Right renal cortex interstitium (tissue), 3 donors: ENCODE data around the gene MYO16. TPM values are rescaled to one million over a fixed set of nuclear protein-coding genes. Genes with fewer than 3 reads are reported as not detected.

Experiments used
- DNase-seq, 3 donors: peaks; one replicate each; pipeline ENCODE4 v3.0.0-alpha.2; 2013; ENCODE audit warnings: low read depth in 3 of 3, low spot score in 2 of 3
- polyA plus RNA-seq, 3 donors: library from polyadenylated mRNA; unstranded; fragments of 120-200 nt; gene quantifications; one replicate each; pipeline ENCODE4 v1.2.1, GENCODE V29; 2013; ENCODE audit not compliant: insufficient read length in 3 of 3

Gene MYO16
- polyA plus RNA-seq, 3 donors, result 0.42 to 0.60 (median 0.45) TPM

DNA sequence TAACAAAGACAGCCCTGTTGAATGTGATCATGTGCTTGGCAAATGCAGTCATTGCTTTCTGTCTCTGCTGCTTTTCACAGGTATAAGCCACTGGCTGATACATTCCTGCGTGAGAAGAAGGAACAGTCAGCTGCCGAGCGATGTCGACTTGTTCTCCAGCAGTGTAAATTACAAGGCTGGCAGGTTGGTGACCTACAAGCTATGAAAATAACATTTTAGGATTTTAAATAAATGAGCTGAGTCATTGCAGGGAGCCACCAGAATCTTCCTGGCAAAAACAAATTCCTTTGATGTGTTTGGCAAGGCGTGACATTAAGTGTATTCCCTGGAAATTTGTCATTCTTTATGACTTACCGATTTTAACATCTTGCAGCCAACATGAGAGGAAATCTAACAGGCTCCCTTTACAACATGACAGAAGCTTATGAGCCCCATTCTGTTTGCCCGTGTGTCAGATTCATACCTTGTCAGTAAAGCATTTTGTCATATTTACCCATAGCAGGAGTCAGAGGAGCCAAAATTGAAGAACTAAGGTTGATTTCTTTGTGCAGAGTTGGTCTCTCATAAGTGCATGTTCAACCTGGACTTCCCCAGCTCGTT is 471.4 kb downstream of the MYO16 start:
- no peak for DNase-seq

DNA sequence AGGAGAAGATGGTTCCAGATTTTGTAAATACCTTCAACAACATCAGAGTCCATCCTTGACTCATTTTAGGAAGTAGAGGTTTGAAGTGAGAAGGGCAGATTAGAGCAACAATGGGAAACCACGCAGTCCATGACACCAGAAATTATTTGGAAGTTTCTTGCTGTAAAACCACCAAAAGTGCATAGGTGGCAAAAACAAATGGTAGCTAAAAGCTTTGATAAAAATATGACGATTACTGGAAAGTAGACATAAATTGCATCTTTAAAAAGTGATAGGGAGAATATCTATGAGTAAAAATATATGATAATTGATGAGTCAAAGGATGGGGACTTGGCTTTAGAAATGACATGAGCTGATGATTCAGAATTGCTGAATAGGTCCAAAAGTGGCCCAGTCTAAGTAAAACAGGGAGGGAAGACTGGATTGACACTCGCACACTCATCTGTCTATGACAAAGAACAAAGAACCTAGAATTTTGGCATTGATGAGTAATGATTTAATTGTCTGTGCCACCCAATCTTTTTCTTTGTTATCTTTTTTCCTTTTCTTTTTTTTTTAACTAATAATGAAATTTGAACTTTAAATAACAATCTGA is 472.2 kb downstream of the MYO16 start:
- no peak for DNase-seq

DNA sequence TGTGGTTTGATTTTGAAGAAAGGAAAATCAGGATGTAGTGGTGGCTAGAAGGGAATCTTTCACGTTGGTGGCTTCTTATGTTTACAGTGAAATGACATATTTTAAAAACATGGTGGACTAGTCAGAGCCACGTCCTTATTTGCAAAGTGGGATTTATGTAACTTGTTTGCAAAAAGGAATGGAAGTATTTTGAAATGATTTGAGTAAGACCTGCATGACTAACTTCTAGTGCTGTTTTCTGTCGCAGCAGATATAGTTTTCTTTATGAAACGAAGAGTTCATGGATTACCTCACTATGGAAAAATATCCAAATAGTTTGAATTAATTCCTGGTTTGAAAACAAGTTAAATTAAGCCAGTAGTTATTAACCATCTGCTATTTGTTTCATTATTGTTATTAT is 476.5 kb downstream of the MYO16 start:
- DNase-seq, result no peak

DNA sequence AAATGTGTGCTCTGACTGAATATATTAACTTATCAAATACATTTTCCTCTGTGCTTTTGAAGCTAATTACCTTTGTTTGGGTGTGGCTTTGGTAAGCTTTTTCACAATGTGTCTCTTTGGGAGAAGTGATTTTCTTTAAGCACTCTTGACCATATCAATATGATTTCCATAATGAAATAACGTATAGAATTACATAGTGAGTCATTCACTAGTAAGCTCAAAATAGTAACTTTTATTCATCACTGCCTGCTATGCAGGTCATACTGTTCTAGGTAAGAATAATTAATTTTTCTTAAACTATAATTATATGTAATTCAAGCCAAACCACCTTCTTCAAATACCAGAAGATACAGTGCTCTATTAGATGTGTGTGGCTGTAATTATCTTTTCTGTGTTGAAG is 480.7 kb downstream of the MYO16 start:
- DNase-seq, result no peak

DNA sequence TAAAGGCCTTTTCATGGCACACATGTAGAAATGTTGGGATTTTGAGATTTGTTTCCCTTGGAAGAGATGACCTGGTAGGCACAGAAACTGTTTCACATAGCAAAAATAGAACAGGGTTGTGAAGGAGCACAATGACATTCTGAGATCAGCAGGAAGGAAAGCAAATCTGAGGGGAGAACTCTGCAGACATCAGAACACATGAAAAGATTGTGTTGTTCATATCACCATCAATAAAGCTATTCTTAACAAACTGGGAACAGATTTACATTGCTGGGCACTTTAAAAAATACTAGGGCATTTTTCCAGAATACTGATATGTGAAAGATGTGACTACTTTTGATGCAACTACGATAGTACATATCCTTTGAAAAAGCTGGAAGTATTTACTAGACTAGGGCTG is 481.7 kb downstream of the MYO16 start:
- no peak for DNase-seq

DNA sequence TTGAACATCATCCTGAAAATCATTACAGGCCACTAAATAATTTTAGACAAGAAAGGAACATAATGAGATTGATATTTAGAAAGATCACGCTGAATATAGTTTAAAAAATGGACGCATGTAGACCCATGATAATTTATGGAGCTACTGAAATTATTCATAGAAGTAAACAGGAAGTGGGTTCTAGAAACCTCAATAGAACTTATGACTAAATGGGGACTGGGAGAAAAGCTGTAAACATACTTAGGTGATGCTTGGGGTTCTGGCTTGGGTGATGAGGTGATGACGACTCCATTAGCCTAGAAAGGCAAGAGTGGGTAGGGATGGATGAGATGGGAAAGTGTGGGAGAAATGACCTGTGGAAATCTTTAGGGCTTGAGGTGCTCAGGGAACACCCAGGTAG is 484.0 kb downstream of the MYO16 start:
- DNase-seq, result no peak

DNA sequence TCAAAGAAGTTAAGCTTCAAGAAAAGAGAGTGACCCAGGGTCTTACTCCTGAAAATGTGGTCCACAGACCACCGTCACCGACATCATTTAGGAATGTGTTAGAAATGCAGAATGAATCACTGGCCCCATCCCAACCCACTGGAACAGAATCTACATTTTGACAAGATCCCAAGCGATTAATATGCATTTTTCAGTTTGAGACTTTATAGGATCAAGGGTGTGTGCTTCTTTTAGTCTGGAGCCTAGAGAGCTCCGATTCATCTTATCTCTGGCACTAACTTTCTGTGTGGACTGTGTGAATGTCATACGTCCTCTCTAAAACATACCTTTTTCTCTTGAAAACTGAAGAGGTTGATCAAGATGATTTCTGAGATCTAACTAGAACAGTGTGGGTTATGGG is 484.8 kb downstream of the MYO16 start:
- DNase-seq, result no peak

DNA sequence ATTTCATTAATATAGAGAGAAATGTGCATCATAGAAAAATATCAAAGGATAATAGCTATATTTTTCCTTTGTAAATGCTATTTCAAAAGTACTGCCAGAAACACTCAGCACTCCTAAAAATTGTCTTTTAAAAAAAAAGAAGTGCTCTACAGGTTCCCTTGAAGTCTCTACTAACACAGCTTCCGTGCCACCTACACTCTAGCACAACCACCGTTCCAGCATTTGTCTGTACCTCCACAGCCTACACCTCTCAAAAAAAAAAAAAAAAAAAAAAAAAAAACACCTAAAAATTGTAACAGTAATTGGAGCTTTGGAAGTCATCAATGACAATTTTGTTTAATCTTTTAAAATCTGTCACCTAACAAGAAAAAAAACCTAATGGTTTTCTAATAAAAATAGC is 485.6 kb downstream of the MYO16 start:
- DNase-seq, result no peak

DNA sequence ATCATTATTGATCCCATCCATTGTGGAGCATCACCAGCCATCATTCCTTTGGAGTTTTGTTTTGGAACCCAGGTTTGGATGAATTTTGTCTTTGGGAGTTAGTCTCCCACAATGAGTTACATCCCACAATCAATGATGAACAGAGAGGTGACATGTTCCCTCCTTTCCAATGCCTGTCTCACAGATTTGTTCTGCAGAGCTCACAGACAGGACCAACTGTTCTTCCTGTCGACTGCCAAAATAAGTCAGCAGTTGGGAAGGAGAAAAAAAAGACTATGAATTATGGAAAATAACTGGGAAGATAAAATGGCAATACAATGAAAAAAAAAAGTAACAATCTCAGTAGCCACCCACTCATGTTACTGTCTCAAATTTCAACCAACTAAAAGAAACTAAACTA is 489.1 kb downstream of the MYO16 start:
- no peak for DNase-seq

DNA sequence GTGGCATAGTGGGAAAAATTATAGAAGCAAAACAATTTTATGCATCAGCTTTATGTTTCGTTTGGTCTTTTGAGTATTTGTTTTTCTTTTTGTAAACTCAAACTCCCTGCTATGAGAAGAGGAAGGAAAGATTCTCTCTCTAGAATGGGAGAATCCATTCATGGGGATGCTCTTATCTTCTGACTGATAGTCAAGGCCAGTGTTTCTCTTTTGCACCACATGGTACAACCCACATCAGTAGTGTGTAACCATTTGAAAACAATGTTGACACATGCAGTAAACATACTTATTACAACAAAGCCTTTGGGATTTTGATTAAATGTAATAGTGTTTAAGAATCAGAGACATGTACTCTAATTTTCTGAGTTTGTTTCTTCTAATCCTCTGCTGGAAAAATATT is 490.5 kb downstream of the MYO16 start:
- DNase-seq, result no peak

DNA sequence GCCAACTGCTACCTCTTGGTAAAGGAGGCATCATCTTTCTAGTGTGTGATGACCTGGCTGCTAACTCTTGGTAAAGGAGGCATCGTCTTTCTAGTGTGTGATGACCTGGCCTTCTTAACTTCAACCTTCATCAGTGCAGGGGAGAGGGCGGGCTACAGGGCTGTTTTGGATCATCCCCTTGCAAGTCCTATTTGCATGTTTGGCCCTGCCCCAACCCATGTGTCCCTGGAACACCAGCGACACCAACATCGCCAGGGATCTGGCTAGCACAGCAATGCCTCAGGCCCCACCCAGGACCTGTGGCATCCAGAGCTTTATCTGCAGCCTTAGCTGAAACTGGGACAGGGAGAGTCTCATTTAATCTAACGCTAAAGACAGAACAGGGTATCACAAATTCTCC is 492.4 kb downstream of the MYO16 start:
- DNase-seq, result no peak

DNA sequence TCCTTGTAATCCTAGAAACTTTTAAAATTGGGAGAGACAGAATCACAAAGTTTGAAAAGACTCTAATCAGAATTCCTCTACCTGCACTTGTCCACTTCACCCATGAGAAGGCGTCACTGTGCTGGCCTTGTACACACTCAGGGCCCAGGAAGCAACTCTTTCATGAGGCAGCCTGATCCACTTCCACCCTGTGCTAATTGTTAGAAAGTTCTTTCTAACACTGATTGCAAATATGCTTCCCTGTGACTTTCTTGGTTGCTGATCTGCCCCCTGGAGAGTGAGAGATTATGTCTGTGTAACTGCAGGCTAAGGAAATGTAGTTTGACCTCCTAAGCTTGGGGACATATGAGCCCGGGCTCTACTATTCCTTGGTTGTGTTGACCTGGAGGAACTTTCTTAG is 494.6 kb downstream of the MYO16 start:
- DNase-seq, result no peak

DNA sequence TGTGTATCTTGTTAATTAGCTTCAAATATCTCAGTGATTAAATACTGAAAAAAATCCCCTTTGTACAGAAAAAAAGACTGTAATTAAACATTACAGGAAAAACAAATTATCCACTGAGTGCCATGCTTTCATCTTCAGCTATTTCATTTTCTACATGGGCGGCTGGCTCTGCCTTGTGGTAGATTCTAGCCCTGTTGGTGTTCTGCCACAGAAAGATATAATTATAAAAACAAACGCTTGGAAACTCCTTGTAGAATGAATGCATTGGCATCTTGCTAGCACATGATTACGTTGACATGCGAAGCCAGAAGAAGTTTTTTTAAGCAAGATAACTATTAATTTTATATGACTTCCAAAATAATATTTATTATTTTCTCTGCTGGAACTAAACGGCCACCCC is 496.8 kb downstream of the MYO16 start:
- no peak for DNase-seq

DNA sequence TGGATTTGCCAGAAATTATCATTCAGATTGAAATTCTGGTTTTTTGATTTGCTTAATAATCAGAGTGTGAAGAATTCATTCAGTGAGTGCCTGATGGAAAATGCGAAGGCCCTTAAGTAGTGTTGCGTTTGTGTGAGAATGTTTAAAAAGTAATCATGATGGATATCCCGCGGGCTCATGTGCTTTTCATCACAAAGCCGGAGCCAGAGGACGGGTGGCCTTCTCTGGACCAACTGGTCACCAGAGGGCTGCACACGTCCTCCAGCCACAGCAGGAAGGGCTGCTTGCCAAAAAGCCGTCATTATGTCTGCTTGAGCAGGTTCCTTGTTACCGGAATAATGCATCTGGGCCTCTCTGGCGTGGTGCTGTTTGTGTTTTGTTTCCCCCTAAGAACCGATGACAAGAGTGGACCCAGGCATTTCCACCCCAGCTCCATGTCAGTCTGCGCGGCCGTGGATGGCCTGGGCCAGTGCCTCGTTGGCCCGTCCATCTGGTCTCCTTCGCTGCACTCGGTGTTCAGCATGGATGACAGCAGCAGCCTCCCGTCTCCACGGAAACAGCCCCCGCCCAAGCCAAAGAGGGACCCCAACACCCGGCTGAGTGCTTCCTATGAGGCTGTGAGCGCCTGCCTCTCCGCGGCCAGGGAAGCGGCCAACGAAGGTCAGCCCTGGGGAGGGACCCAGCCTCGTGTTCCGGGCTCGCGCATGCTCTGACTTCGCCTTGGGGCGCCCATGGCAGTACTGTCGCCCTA is 497.7 kb downstream of the MYO16 start:
- DNase-seq, result no peak

DNA sequence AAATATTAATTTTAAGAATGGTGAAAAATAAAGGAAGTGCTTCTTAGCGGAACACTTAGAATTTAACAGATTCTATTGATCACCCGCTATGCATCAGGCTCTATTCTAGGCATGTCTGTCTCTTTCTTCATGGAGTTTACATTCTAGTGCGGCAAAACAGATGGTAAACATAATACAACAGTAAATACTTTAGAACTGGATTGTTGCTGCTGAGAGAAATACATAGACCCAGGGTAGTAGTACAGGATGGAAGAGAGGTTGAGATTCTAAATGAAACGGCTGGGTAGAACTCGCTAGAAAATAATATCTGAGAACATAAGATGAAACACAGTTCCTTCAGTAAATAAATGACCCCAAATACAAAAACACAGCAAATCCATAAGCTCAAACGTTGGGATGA is 498.7 kb downstream of the MYO16 start:
- DNase-seq, result no peak

DNA sequence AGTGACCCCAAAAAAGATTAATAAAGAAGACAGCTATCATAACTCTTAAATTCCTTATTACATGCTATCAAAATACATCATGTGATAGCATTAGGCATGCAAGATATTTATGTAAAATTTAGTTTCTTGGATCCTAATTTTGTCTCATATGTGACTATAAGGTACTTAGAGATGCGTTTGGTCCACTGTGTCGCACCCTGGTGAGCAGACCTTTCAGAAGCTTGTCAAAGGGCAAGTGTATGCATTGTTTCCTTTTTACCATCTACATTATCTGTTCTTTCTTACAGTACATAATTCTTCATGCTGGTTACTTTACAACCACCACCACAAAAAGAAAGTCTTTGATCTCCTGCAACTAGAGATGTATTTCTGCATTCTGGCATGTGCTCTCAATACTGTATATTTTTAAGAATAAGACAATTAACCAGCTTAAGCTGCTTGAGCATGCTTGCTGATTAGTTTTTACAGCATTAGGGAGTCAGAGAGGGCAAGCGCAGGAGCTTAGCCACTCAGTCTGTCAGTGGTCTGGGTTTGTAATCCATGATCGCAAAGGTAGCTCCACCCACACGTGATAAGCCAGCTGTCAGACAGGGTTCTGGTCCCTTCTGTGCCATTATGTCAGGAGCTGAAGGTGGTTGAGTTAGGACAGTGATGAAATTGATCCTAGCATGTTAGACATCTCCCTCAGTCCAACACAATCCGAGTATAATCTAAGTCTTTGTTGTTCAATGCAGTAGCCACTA is 500.9 kb downstream of the MYO16 start:
- no peak for DNase-seq

DNA sequence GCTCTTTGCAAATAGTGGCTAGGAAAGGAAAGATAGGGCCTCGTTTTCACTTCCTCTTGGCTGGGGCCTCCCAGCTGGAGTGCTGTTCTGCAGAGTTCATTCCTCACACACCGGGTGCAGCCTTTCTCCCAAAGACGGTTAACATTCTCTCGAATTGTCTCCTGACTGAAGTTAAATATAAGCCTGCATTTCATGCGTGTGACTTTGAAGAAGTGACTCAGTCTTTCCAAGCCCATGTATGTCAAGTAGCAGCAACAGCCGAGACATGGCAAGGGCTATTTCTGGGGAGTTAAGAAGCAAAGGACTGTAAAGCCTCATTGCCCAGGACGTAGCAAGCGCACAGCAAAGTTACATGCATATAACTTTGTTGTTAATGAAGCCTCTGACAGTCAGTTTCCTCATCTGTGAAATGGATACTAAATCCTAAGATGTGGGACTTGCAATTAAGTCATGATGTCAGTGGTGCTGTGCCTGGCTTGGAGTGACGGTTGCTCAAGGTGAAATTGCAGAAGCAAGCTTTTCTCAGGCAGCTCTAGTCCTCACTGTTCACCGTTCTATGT is 502.4 kb downstream of the MYO16 start:
- no peak for DNase-seq

DNA sequence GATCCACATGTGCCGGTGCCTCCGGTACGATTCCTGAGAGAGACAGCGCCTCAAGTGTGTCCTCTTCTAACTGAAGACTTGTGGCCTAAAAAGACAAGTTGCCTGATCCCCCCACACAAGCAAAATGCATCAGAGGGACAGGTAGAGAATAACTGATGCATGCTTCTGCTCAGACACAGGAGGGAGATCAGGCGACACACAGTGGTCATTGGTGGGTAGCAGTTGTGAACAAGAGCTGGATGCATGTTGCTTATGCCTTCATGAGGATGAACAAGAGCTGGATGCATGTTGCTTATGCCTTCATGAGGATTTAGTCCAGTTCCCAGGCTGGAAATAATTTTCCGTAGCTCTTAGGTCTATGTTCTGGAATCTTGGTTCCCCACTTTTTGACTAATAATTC is 505.6 kb downstream of the MYO16 start:
- no peak for DNase-seq

DNA sequence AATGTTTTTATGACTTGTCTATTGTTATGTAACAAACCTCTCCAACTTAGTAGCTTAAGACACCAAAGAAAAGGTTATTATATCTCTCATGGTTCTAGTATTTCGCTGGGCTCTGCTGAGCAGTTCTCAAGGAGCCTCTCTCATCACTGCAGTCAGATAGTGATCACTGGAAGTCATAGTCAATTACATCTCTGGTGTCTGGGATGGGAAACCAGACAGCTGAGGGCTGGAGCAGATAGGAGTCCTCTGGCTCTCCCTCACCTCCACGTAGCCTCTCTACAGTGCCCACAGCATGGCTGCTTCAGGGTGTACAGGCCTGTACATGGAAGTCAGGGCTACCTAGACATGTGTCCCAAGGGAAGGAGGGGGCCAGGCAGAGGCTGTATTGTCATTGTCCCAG is 507.5 kb downstream of the MYO16 start:
- no peak for DNase-seq

DNA sequence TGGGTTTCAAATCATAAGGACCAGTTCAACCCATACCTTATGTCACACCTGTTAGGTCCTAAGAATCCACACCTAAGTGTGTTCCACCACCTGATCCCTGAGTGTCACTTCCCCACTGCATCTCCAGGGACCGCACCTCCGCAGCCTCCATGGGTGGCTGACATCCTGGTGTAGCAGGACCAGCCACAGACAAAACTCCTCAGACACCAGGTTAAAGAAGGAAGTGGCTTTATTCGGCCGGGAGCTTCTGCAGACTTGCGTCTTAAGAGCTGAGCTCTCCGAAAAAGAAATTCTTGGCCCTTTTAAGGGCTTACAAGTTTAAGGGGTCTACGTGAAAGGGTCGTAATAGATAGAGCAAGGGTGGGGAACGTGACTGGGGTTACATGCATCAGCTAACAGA is 509.9 kb downstream of the MYO16 start:
- DNase-seq, result no peak

DNA sequence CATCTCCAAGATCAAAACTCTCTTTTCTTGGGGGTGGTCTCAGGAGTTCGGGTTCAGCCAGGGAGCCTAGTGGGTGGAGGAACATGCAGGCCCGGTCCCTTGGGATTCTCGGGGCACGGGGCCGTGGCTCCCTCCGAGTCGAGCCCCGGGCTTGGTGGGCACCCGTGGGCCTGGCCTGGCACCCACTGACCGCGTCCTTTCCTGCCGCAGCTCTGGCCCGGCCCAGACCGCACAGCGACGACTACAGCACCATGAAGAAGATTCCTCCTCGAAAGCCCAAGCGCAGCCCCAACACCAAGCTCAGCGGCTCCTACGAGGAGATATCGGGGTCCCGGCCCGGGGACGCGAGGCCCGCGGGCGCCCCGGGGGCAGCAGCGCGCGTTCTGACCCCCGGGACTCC is 510.6 kb downstream of the MYO16 start:
- DNase-seq, result no peak
